NCI-H128 (cell line): Measurements from ENCODE around the gene CYFIP2.
A peak's percentile ranks its signal among the peaks of the same experiment; 100 is the strongest.

Source experiments
- DNase-seq: peaks from one replicate; lab custom pipeline; 2025; ENCODE audit not compliant: unreplicated experiment; lab: John Stamatoyannopoulos, UW

The CYFIP2 gene

DNA sequence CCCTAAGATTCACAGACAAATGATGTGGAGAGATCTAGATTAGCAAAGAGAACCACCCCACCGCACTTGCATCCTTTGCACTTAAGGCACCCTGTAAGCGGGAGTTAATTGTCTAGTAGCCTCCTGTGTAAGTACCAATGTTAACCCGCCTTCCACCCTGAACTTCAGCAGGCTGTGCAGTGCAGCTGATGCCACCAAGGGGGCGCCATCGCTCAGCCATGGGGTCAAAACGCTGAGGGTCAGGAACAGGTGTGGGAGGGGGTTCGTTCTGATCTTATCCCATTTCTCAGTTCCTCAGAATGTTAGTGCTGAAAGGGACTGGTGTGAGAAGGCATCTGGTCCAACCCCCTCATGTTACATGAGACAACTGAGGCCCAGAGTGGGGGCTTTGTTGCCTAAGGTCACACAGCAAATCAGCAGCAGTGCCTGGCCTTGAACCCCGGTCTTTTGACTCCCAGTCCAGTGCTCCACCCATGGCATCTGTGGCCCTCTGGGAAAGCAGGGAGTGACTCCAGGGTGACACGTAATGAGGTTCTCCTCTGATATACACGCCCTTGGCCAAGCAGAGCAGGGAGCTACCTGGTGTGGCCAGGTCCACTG lies 57.3 kb downstream of the CYFIP2 start:
- DNase-seq = no peak

DNA sequence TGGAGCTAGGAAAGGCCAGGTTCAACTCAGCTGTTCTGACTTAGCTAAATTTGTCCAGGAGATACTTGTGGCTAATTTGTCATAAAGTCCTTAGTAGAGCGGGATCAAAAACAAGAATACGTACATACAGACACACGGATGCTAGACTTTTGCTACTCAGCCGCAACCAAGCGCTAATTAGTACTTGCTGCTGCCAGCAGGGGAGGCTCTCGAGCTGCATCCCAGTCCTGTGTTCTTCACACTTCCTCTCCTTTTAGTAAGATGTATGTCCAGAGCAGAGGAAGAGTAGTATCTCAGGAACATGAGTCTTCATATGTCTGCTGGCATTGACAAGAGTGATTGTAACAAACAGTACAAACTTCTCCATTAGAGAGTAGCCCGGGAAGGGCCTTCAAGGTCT lies 58.3 kb downstream of the CYFIP2 start:
- no peak for DNase-seq

DNA sequence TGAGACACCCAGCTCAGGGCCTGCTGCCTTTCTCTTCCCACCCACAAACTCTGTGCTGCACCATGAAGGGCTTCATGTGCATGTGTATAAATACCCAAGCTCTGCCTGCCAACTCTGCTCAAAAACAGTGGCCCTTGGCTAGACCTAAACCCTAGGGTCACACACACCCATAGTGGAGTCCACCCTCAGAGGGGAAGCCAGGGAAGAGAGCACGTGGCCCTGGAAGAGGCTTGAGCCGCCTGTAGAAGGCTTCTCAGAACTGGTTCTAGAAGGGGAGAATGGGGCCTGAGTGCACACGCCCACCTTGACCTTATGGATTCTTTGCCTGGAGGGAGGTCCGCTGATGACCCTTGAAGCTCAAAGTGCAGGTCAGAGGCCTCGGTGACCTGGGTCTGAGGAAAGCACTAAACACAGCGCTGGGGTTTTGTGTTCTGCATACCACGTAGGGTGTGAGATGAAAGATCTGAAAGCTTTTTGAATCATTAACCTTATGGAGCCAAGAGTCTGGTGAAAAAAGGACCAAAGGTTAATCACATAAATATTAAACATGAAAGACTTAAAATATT lies 60.6 kb downstream of the CYFIP2 start:
- DNase-seq = no peak

DNA sequence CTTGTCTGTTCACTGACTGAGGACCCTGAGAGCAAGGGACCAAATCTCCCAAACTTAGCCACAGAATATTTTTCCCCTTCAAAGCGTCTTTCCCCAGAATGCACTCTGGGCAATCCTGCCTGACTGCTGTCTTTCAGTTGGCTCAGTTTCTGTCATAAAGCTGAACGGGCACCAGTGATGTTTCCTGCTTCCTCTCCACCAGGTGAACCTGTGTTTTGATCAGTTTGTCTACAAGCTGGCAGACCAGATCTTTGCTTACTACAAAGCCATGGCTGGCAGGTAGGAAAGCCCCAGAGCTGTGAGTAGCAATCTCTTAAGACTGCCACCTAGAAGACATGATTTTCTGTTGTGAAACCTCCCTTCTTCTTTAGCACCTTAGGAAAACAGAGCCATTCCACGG lies 61.8 kb downstream of the CYFIP2 start:
- no peak for DNase-seq

DNA sequence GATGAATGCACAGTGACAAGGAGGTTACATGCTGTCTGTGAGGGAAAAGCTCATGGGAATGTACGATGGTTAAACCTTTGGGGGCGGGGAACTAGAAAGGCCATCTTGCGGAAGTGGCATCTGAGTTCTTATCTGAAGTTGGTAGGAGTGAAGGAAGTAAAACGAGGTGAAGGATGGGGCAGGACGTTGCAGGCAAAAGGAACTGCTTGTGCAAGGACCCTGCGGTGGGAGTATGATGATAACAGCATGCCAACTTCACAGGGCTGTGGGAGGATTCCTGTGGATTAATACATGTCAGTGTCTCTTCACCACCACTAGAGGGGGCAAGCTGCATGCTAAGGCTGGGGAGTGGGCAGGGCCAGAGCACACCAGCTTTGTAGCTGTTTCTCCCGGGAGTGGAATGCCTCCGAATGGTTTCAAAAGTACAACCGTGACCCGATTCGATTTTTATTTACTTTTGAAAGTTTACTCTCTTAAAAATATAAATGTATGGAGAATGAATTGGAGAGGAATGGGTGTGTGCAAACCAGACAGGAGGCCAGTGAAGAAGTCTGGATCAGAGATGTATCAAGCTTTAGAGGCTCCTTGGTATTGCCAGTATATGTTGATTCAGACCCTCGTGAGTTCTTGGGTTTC lies 62.5 kb downstream of the CYFIP2 start:
- DNase-seq = peak; percentile 23

DNA sequence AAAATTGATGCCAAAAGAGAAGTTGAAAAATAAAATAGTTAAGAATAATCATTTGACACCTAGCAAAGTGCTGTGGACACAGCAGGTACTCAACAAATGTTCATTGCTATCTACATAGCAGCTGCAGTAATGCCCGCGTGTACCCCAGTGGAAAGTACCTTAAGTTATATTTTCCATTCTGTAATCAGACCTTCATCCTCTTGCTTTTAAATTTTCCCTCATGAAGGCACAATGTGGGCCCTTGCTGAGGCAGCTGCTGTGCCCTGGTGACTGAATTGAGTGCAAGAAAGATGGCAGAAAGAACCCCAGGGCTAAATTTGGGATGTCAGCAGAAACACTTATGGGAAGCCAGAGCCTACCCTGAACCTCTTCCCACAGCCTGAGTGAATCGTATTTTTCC lies 65.9 kb downstream of the CYFIP2 start:
- no peak for DNase-seq

DNA sequence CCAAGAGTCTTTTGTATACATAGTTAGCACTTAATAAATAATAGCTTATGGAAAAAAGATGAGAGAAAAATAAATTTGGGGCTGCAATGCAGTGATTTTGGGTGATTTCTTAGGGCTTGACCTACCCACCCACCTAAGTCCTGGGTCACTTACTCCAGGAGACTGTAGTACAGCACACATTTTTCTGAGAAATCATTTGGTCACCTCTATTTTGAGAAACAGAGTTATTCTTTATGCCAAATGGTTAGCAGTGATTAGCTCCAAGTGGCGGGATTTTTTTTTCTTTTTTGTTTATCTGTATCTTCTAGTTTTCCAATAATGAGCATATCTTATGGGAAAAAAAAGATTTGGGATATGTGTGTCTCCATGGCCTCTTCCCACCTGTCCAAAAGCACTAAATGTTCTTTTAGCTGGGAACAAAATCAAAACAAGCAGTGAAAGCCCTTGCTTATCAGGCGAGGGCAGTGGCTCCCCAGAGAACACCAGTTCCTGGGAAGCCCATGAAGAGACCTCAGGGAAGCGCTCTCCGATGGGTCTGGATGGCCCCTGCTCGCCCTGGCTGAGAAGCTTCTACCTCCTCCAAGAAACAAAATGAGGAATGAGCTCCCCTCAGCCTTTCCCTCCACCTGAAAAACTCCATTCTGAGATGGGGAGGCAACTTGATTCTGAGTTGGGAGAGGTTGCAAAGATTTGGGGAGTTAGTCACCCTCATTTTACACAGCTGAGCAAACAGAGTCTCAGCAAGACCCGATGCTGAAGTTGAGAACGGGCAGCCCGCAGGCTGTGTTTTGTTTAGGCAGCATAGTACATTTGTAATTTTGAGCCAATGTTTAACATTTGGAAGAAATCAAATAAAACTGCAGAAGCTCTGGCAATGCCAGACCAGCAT lies 69.9 kb downstream of the CYFIP2 start:
- no peak for DNase-seq

DNA sequence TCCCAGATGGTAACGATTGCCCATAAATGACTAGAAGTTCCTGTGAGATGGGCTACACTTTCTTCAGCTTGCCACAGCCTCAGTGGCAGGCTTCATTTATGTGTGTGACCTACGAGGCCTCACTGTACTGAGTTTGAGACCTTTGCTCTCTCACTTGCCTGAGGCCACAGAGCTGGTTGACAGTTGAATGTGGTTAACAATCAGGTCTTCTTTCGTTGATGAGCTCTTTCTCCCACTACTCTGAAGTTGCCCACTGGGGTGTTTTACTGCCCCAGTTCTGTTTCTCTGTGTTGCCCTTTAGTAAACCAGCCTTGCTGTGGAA lies 70.5 kb downstream of the CYFIP2 start:
- no peak for DNase-seq

DNA sequence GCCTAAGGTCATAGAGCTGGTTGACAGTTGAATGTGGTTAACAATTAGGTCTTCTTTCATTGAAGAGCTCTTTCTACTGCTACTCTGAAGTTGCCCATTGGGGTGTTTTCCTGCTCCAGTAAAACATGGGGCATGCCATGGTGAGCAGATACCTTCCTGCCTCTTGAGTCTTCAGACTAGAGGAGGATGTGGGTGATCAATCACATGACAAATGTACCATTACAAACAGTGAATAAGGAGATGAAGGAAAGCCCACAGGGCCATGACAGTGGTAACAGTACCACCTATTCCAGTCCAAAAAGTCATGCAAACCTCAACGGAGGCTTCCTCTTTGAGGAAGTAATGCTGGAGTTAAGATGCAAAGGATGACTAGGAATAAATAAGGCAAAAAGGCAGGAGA lies 73.5 kb downstream of the CYFIP2 start:
- DNase-seq = no peak

DNA sequence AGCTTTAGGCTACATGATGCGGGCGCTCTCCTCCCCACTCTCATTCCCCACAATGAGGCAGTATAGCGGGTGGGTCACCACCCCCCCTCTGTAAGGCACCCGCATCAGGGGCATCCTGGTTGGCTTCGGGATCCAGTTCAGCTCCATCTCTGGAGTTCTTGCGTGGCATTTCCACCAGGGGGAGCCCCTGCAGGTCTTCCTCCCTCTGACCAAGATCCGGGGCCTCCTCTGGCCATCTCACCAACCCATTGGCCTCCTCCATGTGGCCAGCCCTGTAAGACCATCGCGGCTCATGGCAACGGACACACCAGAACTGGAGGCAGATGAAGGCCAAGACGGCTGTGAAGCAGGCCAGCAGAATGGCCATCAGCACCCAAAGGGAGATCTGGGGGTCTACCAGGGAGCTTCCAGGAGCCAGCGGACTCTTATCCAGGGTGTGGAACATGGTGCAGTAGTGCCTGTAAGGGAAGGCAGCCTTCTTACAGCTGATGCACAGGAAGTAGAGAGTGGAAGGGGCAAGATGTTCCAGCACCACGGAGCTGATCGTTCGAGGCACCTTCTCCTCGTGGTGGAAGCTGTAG lies 77.0 kb downstream of the CYFIP2 start:
- no peak for DNase-seq

DNA sequence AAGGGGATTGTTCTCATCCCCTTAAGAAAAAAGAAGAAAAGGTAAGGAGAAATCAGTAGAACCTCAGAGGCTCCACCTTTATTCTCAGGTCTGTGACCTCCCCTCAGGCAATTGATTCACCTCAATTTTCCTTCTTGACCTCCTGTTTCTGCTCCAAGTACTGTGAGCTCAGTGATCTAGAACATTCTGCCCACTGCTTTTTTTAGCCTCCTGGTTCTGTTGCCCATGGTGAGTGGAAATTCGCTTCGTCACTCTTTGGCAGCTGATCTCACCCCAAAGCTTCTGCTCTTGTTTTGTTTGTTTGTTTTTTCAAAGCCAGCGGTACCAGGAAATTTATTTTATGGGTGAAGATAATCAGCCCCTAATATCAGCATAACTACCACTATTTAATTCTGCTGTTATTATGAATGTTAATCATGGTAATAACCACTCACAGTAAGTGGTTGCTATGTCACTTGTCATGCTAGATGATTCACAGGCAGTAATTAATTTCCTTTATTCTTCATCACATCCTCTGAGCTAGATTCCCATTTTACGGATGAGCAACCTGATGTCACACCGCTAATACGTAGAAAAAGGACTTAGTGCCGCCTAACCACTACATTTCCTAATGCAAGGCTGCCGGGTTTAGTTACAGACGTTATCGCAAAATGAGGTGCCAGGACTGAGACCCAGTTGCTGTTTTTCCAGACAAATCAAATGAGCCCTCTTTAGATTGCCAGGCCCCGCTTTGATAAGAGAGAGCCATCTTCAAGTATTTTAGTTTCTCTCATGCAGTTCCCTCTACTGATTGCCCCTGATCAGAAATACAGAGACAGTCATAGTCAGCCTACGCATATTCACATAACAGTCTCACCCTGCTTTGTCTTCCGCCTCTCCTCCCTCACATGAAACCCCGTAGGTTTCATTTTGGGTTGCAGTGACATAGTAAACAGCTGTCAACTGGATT lies 78.2 kb downstream of the CYFIP2 start:
- DNase-seq = no peak

DNA sequence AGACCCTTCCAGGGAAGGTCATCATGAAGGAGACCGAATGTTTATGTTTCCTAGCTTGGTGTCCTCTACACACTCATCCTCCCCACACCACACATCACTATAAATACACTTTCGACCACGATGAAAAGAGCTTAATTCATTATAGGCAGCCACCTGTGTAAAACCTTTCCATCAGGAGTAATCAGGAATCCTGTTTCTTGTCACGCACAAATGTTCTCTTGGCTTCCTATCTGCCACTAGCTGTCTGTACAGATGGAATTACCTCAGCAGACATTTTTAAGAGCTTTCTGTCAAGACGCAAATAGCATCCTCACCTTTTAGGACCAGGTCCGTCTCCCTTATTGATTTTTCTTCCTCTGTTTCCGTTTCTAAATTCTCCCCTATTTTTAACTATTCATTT lies 79.1 kb downstream of the CYFIP2 start:
- no peak for DNase-seq

DNA sequence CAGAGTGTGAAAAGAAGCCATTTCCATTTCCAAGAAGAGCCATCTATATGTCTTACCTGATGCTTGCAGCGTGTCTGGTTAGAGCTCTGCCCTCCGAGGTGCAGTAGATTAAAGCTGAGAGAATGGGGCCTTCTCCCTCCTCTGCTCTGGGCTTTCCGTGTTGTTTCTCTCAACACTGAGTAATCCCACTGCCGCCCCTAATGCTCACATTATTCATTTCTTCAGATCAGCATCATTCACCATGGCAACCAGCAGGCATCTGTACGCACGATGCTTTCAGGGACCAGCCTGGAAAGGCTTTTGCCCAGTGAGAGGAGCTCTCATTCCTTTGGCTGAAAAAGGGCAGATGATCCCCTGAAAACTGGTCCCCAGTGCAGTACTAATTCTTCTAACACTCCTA lies 79.6 kb downstream of the CYFIP2 start:
- DNase-seq = no peak

DNA sequence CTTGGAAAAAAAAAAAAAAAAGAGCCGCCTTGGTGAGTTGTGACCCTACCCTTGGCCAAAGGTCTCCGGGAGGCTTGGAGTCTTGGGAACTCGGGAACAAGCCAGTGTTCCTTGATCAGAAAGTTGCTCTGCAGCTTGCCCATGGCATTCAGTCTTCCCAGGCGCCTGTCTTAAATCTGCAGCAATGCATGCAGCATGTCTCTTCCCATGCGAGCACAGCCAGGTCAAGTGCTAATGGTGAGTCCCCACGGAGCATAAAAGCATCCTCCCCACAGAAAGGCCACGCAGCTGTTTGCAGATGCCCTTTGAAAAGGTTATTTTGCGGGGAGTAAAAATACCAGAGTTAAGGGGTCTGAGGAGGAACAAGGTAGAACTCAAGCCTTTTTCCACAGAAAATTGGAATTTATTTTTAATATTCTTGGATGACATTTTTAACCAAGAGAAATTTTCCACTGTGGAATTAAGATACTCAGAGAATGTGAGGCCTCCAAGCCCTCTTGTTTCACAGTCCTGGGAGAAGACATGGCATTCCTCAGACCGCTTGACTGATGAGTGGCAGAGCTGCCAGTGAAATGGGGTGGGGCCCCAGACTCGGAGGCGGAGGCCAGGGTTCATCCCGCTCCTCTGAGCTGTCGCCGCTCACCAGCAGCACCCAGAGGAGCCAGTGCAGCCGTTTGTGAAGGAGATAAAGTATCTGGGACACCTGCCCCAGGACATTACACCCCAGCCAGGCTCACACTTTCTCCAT lies 81.6 kb downstream of the CYFIP2 start:
- no peak for DNase-seq

DNA sequence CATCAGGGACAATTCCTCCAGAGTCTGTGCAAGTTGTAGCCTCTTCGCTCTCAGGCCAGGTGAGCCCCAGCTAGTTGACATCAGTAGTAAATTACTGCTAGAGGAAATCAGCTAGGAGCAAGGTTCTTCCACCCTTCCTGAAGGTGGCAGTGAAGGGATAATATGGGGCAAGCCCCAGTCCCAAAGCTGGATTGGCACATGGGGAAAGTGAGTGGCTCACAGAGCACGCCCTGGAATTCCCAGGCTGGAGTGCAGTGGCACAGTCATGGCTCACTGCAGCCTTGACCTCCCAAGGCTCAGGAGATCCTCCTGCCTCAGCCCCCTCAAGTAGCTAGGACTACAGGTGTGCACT lies 82.1 kb downstream of the CYFIP2 start:
- no peak for DNase-seq

DNA sequence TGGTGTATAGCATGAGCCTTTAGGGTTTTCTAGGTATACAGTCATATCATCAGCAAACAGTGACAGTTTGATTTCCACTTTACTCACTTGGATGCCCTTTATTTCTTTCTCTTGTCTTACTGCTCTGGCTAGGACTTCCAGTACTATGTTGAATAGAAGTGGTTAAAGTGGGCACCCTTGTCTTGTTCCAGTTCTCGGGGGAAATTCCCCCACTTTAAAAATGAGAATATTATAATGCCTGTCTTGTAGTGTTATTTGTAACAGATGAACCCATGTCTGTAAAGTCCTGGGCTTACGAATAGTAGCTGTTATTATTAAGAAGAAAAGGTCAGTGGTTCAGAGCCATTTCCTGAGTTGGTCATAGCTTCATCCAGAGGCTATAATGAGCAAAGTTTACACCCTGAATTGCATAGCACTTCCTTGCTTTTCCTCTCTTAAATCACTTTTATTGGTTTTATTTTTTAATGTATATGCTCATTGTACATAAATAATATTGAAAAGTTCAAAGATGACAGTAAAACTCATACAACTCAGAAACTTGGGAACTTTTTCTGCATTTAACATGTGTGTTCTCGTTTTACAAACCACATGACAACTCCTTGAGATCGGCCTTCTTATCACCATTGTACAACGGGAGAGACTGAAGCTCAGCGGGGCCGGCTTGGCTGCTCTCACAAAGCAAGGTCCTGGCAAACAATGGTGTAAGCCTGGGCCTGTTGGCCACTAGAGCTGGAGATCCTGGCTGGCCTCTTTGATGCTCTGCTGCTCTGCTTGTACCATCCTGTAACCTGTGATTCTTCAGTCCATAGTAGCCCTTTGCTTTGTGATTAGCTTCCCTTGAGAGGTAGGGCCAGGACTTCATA lies 85.2 kb downstream of the CYFIP2 start:
- DNase-seq = no peak

DNA sequence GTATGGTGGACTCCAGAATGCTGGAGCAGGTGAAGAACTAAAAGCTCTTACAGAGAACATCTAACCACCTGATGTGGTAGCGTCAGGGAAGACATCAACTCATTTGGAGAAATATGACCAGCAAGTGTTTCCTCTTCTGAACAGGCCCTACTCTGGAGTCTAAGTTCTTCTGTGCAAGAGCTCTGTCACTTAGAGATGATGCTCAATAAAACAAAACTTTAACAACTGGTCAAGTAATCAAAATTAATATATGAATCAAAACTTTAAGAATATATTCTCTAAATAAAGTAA lies 85.8 kb downstream of the CYFIP2 start:
- DNase-seq = no peak

DNA sequence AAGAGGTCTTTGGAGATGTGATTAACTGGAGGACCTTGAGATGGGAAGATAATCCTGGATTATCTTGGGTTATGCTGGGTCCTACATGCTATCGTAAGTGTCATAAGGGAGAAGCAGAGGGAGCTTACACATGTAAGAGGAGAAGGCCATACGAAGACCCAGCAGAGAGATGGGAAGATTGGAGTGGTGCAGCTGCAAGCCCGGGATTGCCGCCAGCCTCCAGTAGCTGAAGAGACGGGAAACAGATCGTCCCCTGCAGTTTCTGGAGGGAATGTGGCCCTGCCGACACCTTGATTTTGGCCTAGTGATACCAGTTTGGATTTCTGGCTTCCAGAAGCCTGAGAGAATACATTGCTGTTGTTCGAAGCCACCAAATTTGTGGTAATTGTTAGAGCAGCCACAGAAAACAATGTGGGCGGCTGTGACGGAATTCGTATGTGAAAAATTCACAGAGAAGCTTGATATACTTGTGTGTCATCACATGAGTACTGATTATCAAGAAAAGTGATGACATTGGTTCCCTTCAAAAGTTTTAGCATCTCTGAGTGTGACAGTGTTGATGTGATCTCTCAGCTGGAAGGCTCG lies 86.9 kb downstream of the CYFIP2 start:
- DNase-seq = no peak

DNA sequence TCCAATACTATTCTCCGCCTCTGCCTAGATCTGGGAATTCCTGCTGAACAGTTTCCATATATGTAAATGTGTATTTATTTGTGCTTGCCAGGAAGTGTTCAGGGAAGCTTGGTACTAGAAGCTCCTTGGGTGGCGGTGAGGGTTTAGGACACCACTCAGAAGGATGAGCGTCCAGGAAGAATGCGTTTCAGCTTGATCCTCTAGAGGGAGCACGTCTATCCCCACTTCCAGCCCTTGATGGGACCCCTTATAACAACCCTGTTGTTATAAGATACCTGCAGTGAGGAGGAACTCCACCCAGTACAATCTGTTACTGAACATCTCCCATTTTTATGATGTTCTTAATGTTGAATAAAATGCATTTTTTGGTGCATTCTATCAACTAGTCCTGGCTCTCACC lies 88.9 kb downstream of the CYFIP2 start:
- no peak for DNase-seq
